HG03460 (cell line): ENCODE data around the gene CNTNAP3B.
"Not testable (repeated sequence)": the region's sequence is repeated elsewhere in the genome, so short reads cannot be mapped to it uniquely, and the experiment has no call there.

Experiments
- ATAC-seq: cut with Tn5 transposase; IDR thresholded peaks from one replicate; pipeline ENCODE4 v1.9.1; 2021; ENCODE audit not compliant: unreplicated experiment

Gene CNTNAP3B

DNA sequence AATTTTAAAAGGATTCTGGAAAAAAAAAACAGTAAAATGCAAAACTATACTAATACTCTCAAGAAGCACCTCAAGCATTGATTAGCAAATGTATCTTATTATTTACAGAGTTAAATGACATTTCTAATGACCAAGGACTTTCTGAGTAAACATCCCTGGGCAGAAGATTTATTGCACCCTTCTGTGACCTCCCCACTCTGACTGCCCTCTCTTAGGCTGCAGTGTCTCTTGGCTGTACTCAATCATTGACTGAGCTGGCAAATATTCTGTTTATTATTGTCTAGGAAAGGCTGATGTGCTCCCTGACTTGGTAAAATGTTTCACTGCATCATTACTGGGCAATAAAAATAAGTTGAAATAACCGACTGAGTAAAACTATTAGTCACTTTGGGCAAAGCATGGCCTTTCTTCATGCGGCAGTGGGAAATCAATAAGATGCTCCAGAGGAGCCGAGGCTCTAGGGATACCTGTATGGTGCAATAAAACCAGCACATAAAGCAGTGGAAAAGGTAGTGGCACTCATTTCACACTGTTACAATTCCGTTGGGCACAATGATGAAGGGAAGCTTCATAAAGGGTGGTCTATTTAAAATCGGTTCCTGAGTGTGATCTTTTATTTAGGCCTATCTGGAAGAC, 151.1 kb downstream of the CNTNAP3B start:
- ATAC-seq, result not testable (repeated sequence)

DNA sequence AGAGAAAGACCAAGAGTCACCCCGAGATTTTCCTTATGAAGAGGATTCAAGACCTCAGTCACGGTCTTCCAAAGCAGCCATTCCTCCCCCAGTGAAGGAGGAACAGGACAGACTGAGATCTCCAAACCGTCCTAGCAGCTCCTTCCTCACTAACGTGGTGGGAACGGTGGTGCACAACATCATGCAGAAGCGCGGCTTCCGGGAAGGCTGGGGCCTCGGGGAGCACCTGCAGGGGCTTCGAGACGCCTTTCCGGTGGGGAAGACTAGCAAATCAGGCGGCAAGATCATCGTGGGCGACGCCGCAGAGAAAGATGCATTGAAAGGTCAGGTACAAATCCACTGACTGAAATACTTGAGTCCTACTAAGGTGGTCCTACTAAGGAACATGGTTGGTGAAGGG, 154.3 kb downstream of the CNTNAP3B start:
- ATAC-seq, result not testable (repeated sequence)

DNA sequence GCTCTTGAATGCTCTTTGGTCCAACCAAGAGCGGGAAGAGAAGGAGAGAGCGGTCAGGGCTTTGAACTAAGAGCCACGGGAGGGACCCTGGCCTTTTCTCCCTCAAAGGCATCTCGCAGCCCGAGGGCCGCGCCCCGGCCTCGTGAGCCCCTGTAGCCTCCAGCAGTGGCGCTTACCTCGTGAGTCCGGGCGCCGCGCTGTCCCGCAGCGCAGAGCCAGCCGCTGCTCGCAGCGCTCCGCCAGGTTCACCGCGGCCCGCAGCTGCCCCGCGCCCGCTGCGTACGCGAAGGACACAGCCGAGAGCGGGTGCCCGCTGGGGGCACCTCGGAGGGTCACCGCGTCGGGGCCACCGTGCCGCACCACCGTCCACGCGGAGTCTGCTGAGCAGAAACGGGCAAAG, 176.2 kb downstream of the CNTNAP3B start:
- not testable (repeated sequence) for ATAC-seq

DNA sequence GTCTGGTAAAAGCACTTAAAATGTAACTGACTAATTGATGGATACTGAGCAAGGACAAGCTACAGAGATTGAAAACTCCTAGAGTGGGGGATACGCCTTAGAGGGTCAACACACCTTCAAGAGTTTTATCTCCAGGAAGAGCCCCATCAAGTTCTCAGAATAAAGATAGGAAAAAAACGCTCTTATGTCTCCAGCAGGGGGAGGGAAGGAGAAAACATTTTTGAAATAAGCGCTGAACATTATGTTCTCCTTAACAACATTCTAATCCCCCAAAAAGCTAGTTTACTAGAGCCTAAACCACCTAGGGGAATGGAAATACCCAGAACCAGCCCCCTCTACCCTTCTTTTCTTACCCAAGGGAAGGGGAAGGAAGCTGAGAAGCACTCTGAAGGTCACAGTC, 187.5 kb downstream of the CNTNAP3B start:
- not testable (repeated sequence) for ATAC-seq

DNA sequence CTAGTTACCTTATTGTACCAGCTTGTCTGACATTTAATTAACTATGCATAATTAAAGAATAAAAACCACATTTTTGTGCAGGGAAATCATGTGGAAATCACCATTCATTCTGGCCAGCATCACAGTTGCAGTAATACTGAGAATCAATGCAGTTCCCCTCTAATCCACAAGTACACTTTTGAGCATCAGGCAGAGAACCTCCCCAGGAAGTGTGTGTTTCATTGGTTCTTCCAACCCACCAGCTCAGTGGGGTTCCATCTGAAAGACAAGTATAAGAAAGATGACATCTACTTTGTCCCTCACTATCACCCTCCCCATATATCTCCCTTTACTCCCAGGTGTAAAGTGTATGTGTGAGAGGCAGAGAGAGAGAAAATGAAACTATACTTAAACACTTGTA, 191.1 kb downstream of the CNTNAP3B start:
- ATAC-seq, result not testable (repeated sequence)

DNA sequence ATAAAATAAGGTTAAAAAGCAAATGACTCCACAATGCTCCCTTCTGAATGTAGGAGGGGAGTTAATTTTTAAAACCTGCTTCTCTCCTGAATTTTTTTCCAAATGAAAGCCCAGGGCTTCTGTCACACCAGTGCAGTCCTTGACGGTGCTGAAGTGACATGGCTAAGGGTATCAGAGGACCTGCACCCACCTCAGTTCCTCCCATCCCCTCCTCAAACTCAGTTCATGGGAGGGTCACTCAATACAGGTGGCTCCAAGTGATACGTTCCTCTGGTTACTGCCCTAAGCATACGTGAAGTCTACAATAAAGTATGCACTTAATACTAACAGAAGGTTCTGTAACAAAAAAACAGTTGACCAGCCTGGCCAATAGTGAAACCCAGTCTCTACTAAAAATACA, 193.5 kb downstream of the CNTNAP3B start:
- ATAC-seq, result not testable (repeated sequence)

DNA sequence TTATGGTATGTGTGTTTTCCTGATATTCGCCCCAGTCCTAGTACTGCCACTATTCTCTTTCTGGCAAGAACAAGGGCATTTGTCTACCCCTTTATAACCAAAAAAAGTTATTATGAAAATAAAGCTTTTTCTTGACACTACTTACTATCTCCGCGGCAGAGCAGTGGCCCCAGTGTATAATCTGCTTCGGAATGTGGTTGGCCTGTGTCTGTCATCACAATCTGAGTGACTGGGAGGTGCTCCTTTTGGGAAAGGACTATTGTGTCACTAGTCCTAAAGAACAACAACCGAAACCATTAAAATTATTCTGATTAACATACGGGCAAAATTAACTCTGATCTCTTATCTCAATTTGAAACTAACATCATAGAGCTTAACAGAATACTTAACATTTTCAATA, 200.1 kb downstream of the CNTNAP3B start:
- not testable (repeated sequence) for ATAC-seq

DNA sequence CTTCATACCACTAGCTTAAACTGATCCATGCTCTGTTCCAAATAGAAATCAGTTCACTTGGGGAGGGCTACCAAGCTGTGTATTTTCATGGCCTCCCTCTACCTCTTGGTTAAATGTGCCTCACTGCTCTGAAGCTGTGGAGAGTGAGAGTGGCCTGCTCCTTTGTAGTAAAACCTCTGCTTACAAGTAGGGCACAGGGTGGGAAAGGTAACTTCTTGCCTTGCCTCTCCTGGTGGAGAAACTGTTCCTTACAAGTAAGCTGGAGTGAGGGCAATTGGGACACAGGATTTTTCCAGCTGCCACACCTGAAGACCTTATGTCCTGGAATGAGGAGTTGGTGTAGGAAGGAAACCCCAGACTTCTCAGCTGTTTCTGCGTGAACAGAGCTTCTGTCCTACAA, 211.9 kb downstream of the CNTNAP3B start:
- not testable (repeated sequence) for ATAC-seq

DNA sequence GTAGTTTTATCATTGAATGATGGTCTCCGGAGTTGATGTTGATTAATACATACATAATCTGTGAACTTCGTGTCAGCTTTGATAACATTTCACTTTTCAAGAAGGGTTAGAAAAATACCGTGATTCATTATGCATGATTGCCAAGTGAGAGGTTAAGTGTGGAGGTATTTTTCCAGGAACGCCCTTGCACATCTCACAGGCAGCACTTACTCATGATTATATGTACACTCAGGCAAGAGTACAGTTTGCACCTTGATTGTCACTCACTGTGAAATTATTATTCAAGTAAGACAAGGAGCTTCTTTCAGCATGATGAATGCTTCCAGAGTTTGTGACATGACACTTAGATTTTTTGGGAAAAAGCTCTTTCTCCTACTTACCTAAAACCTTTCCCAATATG, 223.7 kb downstream of the CNTNAP3B start:
- ATAC-seq, result not testable (repeated sequence)

DNA sequence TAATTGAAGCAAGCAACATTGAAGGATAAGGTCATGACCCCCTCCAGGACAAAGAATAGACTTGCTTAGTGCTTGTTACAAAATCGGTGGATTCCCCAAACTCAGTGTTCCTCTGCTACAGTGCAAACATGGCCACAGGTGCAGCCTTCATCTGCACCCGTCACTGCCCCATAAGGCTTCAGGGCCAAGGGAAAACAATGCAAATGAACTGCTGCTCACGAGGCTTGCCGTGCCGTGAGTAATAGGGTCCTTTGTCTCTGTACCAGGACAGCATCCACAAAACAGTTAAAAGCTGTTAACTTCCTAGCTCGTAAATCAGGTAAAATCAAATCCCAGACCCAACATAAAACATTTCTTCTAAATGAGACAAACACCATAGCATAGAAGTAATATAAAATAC, 226.5 kb downstream of the CNTNAP3B start:
- not testable (repeated sequence) for ATAC-seq

DNA sequence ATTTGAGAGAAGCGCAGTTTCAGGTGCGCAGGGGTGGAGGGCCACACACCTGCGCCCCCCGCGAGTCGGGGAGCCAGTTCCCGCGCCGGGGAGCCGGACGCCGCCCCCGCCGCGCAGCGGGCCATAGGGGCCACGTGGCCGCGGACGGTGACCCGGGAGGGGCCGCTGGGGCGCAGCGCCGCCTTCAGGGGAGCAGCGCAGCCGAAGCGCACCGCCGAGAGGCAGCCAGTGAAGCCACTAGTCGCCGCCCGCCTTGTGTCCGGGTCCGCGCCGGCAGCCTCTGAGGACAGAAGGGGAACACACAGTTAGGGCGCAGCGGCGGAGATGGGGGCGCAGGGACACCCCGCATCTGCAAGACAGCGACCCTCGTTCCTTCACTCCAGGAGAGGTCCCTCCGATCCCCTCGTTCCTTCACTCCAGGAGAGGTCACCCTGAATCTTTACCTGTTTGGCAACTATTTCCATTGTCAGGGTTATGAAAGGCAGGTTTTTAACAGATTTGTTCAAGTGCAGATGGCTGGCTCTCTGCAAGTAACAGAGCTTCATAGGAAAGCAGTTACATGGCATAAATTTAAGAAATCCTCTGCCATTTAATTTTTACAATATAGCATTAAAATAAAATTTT, 230.4 kb downstream of the CNTNAP3B start:
- ATAC-seq, result not testable (repeated sequence)

DNA sequence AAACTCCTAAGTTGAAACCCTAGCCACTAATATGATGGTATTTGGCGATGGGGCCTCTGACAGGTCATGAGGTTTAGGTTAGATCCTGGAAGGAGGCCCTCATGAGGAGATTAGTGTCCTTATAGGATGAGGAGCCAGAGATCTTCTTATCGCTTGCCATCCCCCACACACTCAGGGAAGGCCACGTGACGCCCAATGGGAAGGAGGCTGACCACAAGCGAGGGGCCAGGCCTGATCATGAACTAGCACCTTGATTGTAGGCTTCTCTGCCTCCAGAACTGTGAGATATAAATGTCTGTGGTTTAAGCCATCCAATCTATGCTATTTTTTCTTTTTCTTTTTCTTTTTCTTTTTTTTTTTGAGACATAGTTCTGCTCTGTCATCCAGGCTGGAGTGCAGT, 254.7 kb downstream of the CNTNAP3B start:
- ATAC-seq, result not testable (repeated sequence)

DNA sequence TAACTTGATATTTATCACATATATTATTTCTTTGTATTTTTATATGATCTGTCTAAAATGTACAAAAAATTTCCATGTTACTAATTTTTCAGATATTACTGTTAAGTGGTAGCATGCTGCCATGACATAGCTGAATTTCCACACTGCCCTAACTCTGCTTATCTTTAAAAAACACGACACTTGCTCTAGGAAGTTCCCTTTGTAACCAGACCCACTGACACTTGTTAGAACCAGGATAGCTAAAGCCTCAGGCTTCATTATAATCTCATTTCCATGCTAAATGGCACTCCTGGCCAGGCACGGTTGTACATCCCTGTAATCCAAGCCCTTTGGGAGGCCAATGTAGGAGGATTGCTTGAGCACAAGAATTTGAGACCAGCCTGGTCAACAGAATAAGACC, 273.8 kb downstream of the CNTNAP3B start:
- ATAC-seq, result not testable (repeated sequence)

DNA sequence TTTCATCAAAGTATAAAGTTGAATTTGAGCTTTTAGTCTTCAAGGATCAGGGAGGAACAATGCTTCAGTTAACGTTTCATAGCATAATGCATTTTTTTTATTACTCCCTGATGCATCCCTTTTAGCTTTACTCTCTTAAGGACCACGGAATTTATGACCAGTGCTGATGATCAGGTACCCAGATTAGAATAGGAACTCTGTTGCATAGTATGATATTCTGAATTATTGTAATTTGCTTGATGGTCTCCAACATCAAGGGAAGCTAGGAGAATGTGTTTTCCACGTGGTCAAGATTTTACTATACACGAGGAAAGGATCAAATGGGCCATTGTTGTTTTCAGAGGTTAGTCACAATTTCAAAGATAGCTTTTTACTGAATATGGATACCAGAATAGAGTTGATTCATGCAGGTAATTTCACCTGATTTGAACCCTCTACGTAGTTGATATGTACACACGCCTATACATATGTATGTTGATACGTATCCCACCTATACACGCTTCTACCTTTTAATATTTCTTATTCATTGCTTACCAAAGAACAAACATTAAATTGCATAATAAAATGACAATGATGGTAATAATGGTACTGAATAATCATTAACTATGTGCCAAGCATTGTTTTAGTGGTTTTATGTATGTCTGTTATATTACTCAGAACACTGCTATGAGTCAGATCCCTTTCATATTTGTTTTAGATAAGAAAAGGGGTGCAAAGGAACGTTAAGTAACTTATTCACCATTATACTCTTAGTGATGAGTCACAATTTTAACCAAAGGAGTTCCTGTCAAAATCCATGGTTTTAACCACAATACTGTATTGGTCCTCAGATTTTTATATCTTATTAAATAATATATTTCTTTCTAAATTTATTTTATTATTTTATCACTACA, 277.1 kb downstream of the CNTNAP3B start:
- ATAC-seq, result not testable (repeated sequence)

DNA sequence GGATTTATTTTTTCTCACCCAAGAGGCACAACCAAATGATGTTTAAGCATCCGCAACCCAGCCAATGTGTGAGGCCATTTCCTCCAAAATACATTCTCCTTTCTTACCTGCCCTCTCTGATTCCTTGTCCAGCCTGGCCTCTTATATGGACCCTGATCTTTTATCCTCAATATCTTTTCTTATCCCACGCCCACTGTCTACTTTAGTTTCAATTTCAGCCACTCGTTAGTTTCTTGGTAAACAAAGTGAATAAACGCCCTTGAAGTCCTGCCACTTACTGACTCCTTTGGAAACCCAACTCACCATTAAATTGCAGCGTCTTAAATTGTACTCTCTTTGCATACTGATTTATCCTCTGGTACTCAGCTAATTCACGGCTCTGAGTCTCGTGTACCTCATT, 281.4 kb downstream of the CNTNAP3B start:
- ATAC-seq, result not testable (repeated sequence)
